KBM-7 (cell line): Measurements from ENCODE around the gene SLC7A6.
A peak's percentile ranks its signal among the peaks of the same experiment; 100 is the strongest.

Experiments
- DNase-seq: peaks from one replicate; pipeline ENCODE4 v3.0.0-alpha.2; 2015
- in situ Hi-C: fragments of 300-500 bp; cut with MboI; formaldehyde crosslinking; loops from 2 replicates; pipeline ENCODE4 v1.14.3; 2020; ENCODE audit warnings: low sequenced_read_pairs, low pct_unique_long_range_greater_than_20kb, mixed read lengths

The SLC7A6 gene

GRCh38 chr16:68328860-68329390, 64.6 kb downstream of the SLC7A6 start:
- in situ Hi-C loops, result loop anchor here (10.0 kb wide), 1 partner anchor 64 kb away; the partner anchor contains the start of gene SLC7A6

DNA sequence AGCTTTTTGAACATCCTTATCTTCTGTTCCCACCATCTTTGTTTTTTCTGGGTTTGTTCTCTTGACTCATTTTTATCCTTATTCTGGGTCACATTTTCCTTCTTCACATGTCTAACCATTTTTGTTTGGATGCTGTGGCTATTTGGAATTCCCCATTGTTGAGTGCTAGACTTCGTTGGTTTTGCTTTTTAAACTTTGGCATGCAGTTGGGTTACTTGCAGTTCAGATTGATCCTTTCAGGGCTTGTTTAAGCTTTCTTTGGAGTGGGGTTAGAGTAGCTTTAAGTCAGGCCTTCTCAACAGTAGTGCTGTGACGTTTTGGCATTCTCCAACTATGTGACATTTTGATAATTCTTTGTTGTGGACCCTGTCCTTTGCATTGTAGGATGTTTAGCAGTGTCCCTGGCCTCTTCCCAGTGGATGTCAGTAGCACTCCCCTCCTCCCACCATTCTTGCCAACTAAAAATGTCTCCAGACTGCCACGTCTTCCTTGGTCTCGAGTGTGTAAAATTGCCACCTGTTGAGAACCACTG, 67.6 kb downstream of the SLC7A6 start:
- in situ Hi-C loops, result no loop called here
- DNase-seq, result no peak

More at GRCh38 chr16:68328860-68329390, 64.6 kb downstream of the SLC7A6 start:
- no peak for DNase-seq

DNA sequence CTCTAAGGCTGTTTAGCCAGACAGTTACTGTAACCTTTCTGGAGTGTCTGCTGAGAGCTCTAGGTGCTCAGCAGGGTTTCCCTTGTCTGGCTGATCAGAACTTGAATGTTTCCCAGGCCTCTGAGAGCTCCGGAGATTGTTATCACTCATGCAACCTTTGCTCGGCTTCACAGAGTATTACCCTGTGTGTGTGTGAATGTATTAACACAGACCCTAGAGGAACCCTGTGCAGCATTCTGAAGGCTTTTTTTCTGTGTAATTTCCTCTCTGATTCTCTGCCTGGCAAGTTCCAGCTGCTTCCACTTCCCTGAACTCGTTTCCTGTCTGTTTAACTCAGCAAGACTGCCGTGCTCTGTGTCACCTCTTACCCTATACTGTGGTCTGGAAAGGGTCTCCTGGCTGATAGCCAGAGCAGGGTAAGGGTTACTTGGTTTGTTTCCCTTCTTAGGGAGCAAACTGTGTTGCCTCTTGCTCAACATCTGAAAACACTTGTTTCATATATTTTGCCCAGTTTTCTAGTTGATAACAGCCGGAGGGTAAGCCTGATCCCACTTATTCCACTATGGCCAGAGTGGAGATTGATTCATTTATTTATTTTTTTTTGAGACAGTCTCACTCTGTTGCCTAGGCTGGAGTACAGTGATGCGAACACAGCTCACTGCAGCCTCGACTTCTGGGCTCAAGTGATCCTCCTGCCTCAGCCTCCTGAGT, 68.2 kb downstream of the SLC7A6 start:
- in situ Hi-C loops, result no loop called here
- DNase-seq, result peak; percentile 95

DNA sequence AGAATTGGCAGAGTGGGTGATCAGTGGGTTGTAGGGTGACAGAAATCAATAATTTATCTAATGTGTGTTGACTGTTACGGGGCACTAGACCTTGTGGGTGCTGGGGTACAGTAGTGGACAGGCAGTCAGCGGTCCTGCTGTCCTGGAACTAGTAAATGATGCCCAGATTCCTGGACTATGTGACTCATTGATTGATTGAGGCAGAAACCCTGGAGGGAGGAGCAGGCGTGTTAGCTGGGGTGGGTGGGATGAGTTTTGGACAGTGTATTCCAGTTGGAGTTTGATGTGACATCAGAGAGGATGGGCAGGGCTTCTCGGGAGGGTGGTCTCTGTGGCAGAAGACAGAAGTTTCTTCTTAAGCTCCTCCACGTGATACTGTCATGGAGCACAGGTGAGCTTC, 70.8 kb downstream of the SLC7A6 start:
- in situ Hi-C loops, result no loop called here
- DNase-seq, result no peak

GRCh38 chr16:68338326-68339119, 74.2 kb downstream of the SLC7A6 start:
- DNase-seq, result no peak
- in situ Hi-C loops, result no loop called here

DNA sequence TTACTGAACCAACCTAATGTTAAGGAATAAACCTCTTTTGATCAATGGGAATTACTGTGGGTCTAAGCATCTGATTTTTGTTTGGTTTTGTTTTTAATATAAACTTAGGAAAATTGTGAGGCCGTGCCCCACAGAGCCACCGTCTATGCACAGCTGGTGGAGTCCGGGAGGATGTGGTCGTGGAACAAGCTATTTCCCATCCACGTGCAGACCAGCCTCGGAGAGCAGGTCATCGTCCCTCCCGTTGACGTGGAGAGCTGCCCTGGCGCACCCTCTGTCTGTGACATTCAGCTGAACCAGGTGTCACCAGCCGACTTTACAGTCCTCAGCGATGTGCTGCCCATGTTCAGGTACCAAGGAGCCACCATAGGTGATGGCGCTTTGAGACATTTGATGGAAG, 74.9 kb downstream of the SLC7A6 start:
- in situ Hi-C loops, result no loop called here
- no peak for DNase-seq

DNA sequence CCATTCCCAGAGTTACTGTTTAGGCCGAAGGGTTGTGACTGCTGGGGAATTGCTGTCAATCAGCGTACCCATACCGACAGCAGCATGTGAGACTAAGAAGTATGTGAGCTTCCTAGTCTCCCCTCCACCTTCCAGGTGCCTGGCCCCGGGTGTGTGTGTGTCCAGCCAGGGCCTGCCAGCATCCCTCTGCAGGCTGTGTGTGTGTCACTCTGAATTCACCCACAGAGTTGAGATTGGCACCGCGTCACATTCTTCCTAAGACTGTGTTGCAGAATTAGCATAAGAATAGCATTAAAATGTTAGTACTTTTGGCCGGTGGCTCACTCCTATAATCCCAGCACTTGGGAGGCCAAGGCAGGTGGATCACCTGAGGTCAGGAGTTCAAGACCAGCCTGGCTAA, 78.3 kb downstream of the SLC7A6 start:
- in situ Hi-C loops, result no loop called here
- DNase-seq, result no peak

DNA sequence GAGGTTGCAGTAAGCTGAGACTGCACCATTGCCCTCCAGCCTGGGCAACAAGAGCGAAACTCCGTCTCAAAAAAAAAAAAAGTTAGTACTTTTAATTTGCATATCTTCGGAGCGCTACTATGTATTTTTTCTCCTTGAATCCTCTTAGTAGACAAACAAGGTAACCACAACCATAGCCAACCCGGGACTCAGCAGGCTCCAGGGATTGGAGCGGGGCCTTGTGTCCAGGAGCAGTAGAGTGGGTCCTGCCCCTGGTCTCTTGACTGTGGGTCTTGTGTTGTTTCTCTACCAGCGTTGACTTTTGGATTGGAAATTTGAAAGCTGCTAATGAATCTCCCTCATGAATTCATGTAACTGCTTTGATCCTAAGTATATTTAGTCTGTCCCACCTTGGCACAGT, 78.8 kb downstream of the SLC7A6 start:
- in situ Hi-C loops, result no loop called here
- no peak for DNase-seq

DNA sequence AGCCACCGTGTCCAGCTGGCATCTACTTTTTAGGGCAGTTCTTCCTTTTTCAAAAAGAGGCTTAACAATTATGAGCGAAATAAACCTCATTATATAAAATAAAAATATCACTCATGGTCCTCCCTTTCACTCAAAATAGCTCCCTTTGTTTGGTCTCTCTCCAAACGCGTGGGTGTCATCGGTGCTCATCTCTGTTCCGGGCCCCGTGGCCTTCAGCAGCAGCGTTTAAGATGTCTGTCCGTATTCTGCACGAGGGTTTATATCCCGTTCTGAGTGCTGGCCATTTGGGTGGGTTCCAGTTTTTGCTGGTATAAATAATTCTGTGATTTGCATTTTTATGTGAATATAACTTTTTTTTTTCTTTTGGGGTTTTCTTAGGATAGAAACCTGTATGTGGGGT, 79.9 kb downstream of the SLC7A6 start:
- DNase-seq, result no peak
- in situ Hi-C loops, result no loop called here

GRCh38 chr16:68345351-68345810, 81.1 kb downstream of the SLC7A6 start:
- in situ Hi-C loops, result no loop called here
- DNase-seq, result no peak

DNA sequence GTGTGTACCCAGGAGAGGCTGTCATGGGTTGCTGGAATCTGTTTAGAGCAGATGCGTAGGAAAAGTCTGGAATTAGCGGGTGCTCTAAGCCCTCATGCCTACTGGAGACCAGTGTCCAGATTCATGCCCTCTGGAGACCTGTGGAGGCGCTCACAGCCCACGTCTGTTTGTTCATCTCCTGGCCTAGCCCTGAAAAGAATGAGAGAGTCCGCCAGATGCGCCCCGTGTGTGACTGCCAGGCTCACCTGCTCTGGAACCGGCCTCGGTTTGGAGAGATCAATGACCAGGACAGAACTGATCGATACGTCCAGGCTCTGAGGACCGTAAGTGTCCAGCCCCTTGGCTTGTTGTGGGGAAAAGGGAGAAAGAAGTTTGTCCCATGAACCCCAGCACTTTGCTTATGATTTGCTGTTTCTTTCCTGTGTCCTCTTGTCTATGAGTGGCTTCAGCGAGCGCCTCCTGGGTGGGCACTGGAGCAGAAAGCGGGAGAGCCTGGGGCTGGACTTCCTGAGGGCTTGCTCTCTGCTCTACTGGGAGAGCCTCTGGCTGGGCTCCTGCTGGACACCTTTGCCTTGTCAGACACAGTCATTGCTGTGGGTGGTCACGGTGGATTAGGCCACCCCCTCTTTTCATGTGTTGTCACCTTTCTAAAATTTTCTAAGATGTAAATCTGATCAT, 81.8 kb downstream of the SLC7A6 start:
- no peak for DNase-seq

DNA sequence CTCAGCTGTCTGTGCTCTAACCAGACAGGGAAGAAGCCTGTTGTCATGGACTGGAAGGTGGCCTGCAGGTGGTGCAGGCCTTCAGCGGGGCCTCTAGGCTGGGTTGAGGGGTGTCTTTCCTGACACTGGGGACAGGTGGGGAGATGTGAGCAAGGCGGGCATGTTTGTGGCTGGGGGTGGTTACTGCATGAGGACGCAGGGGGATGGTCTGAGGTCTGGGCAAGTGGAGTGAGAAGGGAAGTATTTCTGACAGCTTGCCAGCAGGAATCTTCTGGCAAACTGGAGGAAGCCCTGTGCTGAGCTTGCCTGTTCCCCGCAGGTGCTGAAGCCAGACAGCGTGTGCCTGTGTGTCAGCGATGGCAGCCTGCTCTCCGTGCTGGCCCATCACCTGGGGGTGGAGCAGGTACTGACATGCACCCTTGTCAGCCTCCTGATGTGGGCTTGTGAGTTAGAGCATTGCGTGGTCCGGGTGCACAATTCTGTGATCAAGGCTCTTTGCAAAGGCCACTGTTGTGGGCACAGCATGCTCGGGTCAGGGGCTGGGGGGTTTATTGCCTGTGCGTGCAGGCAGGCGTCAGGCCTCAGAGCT, 82.7 kb downstream of the SLC7A6 start:
- in situ Hi-C loops, result no loop called here
- DNase-seq, result no peak

More for the DNA sequence above, 81.8 kb downstream of the SLC7A6 start:
- in situ Hi-C loops, result no loop called here

DNA sequence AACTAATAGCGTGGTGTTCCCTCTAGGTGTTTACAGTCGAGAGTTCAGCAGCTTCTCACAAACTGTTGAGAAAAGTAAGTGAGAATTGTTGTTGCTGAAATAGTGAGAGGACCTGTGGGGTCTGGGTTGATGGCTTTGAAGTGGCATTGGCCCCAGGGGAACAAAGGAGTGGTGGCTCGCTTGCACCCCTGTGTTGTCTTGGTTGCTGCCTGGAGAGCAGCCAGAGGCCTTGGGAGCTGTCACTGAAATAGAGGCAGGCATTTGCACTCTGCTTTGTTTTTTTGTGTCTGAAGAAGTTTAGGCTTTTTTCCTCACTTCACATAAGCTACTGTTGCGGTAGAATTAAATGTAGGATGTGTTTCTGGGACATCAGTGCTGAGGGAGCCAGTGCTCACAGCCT, 83.3 kb downstream of the SLC7A6 start:
- no peak for DNase-seq
- in situ Hi-C loops, result no loop called here

DNA sequence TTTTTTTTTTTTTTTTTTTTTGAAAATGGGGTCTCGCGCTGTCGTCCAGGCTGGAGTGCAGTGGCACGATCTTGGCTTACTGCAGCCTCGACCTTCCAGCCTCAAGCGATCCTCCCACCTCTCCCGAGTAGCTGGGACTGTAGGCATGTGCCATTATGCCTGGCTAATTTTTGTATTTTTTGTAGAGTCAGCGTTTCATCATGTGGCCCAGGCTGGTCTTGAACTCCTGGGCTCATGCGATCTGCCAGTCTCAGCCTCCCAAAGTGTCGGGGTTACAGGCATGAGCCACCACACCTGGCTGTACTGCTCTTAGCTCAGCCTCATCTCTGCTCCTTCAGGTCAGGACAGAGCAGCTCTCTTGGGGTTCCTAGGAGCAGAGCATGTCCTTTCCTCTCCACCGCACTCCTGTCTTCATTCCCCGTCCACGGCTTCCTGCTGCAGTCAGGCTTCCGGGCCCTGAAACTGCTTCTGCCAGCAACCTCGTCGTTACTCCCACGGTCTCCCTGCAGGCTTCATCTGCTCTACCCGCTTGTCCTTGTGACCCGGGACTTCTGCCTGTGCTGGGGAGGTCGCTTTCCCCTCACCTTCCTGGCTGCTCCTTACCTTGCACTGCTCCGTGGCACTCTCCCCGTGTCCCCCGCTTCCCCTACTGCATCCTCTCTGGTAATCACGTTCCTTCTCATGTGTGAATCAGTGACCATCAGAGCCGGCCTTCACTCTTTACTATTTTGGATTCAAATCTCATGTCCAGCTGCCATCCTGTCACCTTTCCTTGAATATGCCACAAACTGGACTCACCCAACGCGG, 84.5 kb downstream of the SLC7A6 start:
- in situ Hi-C loops, result no loop called here
- DNase-seq, result no peak

DNA sequence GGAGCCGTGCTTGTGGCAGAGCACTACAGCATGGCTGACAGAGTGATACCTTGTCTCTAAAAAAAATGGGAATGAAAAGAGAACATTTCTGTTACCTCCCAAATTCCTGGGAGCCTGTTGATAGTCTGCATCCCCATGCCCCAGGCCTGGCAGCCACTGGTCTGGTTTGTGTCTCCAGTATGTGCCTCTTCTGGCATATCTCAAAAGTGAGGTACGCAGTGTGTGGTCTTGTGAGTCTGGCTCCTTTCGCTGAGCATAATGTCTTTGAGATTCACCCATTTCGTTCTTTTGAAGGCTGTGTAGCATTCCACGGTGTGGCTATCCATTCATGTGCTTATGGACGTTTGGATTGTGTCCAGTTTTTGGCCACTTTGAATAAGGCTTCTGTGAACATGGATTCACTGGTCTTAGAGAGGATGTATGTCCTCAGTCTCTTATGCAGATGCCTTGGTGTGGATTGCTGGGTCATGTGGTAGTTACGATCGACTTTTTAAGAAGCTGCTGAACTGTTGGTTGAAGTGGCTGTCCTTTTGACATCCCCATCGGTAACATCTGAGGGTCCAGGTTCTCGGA, 85.6 kb downstream of the SLC7A6 start:
- DNase-seq, result no peak
- in situ Hi-C loops, result no loop called here

DNA sequence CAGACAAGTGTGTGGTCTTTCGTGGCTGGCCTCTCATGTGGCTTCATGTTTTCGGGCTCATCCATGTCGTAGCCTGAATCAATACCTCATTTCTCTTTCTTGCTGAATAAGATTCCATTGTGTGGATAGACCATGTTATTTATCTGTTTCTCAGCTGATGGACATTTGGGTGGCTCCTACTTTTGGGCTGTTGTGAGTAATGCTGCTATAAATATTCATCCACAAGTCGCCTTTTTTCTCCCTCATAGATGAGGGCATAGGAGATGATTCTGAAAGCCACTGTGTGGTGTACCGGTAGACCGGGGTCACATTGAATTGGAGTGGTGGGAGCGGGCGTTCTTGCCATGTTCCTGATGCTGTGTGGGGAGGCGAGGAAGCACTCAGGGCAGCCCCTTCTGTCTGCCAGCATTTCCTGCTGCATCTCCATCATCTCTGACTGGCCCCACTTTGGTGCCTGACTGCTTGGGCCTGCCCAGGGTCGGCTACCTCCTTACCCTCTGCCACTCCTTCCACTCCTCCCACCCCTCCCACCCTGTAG, 86.6 kb downstream of the SLC7A6 start:
- no peak for DNase-seq
- in situ Hi-C loops, result no loop called here
